ENCODE data around the gene OXSR1. TPM values are rescaled to one million over a fixed set of nuclear protein-coding genes. Genes with fewer than 3 reads are reported as not detected.
"Not testable (repeated sequence)": the region's sequence is repeated elsewhere in the genome, so short reads cannot be mapped to it uniquely, and the experiment has no call there.

Gene OXSR1
- total RNA-seq, 1 donor from 2014 or later = 80.7 TPM

- peaks cover 2% of the 10 kb centered on the region for H3K27me3 Mint-ChIP-seq (ENCODE audit: unreplicated experiment)
- DNase-seq = no peak
- H3K27ac Mint-ChIP-seq (ENCODE audit: unreplicated experiment) = no peak overlapping the region
- H3K4me3 Mint-ChIP-seq (ENCODE audit: unreplicated experiment) = no peak overlapping the region
- TF ChIP-seq CTCF (IDR thresholded peaks at IDR 0.05; ENCODE audit: partially characterized antibody, unreplicated experiment) = no peak
- H3K9me3 Mint-ChIP-seq (ENCODE audit: unreplicated experiment) = peaks cover 2% of the 10 kb centered on the region
- no peaks in the 10 kb centered on the region for H3K36me3 Mint-ChIP-seq (ENCODE audit: unreplicated experiment)
- H3K4me1 Mint-ChIP-seq (ENCODE audit: low read depth, unreplicated experiment) = no peaks in the 10 kb centered on the region
These were observed 118.7 kb downstream of the OXSR1 start for GRCh38 chr3:38283810-38284755.

DNA sequence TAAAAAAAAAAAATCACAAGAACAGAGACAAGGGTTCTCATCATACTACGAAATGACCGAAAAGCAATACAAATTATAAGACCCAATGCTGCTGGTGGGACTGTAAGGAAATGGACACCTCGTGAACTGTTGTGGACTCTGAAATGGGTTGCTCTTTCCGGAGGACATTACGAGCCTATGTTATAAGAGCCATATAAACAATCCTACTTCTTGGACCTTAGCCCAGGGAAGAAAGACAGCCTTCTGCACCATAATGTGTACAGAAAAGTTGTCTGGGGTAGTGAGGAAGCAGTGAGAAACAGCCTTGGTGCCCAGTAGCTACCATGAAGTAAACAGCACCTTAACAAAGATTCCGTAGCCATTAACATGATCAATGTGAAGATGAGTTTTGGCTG, 119.4 kb downstream of the OXSR1 start:
- H3K36me3 Mint-ChIP-seq (ENCODE audit: unreplicated experiment) = no peaks in the 10 kb centered on the region
- no peak overlapping the region for H3K4me3 Mint-ChIP-seq (ENCODE audit: unreplicated experiment)
- no peak for DNase-seq
- no peak for TF ChIP-seq CTCF (IDR thresholded peaks at IDR 0.05; ENCODE audit: partially characterized antibody, unreplicated experiment)
- no peaks in the 10 kb centered on the region for H3K4me1 Mint-ChIP-seq (ENCODE audit: low read depth, unreplicated experiment)
- H3K9me3 Mint-ChIP-seq (ENCODE audit: unreplicated experiment) = peaks cover 2% of the 10 kb centered on the region
- H3K27me3 Mint-ChIP-seq (ENCODE audit: unreplicated experiment) = peaks cover 3% of the 10 kb centered on the region
- no peak overlapping the region for H3K27ac Mint-ChIP-seq (ENCODE audit: unreplicated experiment)

GRCh38 chr3:38289286-38290217, 124.2 kb downstream of the OXSR1 start:
- H3K36me3 Mint-ChIP-seq (ENCODE audit: unreplicated experiment); DNase-seq; H3K9me3 Mint-ChIP-seq (ENCODE audit: unreplicated experiment); H3K4me1 Mint-ChIP-seq (ENCODE audit: low read depth, unreplicated experiment); H3K27me3 Mint-ChIP-seq (ENCODE audit: unreplicated experiment); H3K27ac Mint-ChIP-seq (ENCODE audit: unreplicated experiment); H3K4me3 Mint-ChIP-seq (ENCODE audit: unreplicated experiment): not testable (repeated sequence)

DNA sequence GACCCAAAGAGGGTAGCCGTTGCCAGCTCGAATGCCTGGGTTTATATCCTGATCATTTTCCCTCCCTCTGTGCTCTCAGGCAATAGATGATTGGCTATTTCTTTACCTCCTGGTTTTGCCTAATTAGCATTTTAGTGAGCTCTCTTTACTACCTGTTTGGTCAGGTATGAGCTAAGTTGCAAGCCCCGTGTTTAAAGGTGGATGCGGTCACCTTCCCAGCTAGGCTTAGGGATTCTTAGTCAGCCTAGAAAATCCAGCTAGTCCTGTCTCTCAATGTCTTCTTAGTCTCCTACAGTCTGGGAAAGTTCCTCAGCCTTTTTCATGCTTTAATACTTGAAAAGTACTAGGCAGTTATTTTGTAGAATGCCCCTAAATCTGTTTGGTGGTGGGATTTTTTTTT, 131.7 kb downstream of the OXSR1 start:
- not testable (repeated sequence) for H3K9me3 Mint-ChIP-seq (ENCODE audit: unreplicated experiment); H3K4me1 Mint-ChIP-seq (ENCODE audit: low read depth, unreplicated experiment); H3K27ac Mint-ChIP-seq (ENCODE audit: unreplicated experiment); H3K4me3 Mint-ChIP-seq (ENCODE audit: unreplicated experiment); H3K36me3 Mint-ChIP-seq (ENCODE audit: unreplicated experiment); H3K27me3 Mint-ChIP-seq (ENCODE audit: unreplicated experiment); DNase-seq

GRCh38 chr3:38297537-38297936, 132.2 kb downstream of the OXSR1 start:
- no peaks in the 10 kb centered on the region for H3K36me3 Mint-ChIP-seq (ENCODE audit: unreplicated experiment)
- no peaks in the 10 kb centered on the region for H3K27me3 Mint-ChIP-seq (ENCODE audit: unreplicated experiment)
- H3K27ac Mint-ChIP-seq (ENCODE audit: unreplicated experiment) = no peak overlapping the region
- no peak for TF ChIP-seq CTCF (IDR thresholded peaks at IDR 0.05; ENCODE audit: partially characterized antibody, unreplicated experiment)
- no peaks in the 10 kb centered on the region for H3K4me1 Mint-ChIP-seq (ENCODE audit: low read depth, unreplicated experiment)
- DNase-seq = no peak
- H3K9me3 Mint-ChIP-seq (ENCODE audit: unreplicated experiment) = no peaks in the 10 kb centered on the region
- no peak overlapping the region for H3K4me3 Mint-ChIP-seq (ENCODE audit: unreplicated experiment)

Data from glutamatergic neuron (in vitro differentiated cells).